Panc1 (cell line): Measurements from ENCODE around the gene KIAA1755. TPM values are rescaled to one million over a fixed set of nuclear protein-coding genes. Genes with fewer than 3 reads are reported as not detected.

Experiments used
- ATAC-seq: fragments of 200-7000 bp; cut with Tn5 transposase; 2 replicates; pipeline ENCODE4 v1.9.1; 2020; ENCODE audit warnings: mild to moderate bottlenecking, moderate library complexity
- BruUV-seq: library from RNA; stranded (reverse); fragments of 400-500 nt; replicated peaks from 2 replicates; lab custom pipeline; 2021; lab: Mats Ljungman, UMichigan
- CTCF ChIA-PET: fragments of 300-600 bp; sonication (Branson Sonifier 250); formaldehyde crosslinking; loops from one replicate; lab custom pipeline; 2022; ENCODE audit warnings: antibody characterized with exemption; lab: Charles Lee
- POLR2A ChIA-PET: fragments of 300-600 bp; sonication (Branson Sonifier 250); formaldehyde crosslinking; loops from one replicate; lab custom pipeline; 2022; ENCODE audit warnings: antibody characterized with exemption; lab: Charles Lee
- DNase-seq: peaks from one replicate; pipeline ENCODE4 v3.0.0-alpha.2; 2010; ENCODE audit warnings: low read depth, low spot score
- H3K27ac ChIP-seq: 2 replicates; pipeline ENCODE4 v1.5.1; 2011; ENCODE audit warnings: mild to moderate bottlenecking, low read length, inconsistent platforms
- H3K27me3 ChIP-seq: fragments of 200-500 bp; sonication (Bioruptor generic); 2 replicates; pipeline ENCODE4 v1.6.0; 2014; ENCODE audit warnings: low read length, inconsistent platforms; ENCODE audit not compliant: control insufficient read depth, insufficient read depth
- H3K36me3 ChIP-seq: fragments of 200-500 bp; sonication (Bioruptor generic); 2 replicates; pipeline ENCODE4 v1.5.1; 2014; ENCODE audit warnings: inconsistent platforms, mild to moderate bottlenecking, low read length, moderate library complexity; ENCODE audit not compliant: control insufficient read depth, insufficient read depth
- H3K4me1 ChIP-seq: 2 replicates; pipeline ENCODE4 v1.5.1; 2011; ENCODE audit warnings: inconsistent platforms, mild to moderate bottlenecking, low read length, moderate library complexity; ENCODE audit not compliant: control insufficient read depth, insufficient read depth
- H3K4me3 ChIP-seq, 2 experiments: 2 replicates each; pipeline ENCODE4 v1.5.1; 2011 to 2012; ENCODE audit warnings: low read depth in 2 of 2, low read length in 2 of 2, mild to moderate bottlenecking in 2 of 2, inconsistent platforms in 1 of 2, moderate library complexity in 1 of 2
- H3K9me3 ChIP-seq: fragments of 200-500 bp; sonication (Bioruptor generic); 2 replicates; pipeline ENCODE4 v1.5.1; 2014; ENCODE audit warnings: low read depth, mild to moderate bottlenecking, inconsistent platforms, low read length, moderate library complexity; ENCODE audit not compliant: control insufficient read depth, insufficient read depth
- CTCF ChIP-seq: fragments of 450-650 bp; IDR thresholded peaks from 2 replicates; pipeline ENCODE4 v1.5.1; 2017; ENCODE audit warnings: mild to moderate bottlenecking
- POLR2AphosphoS5 ChIP-seq: IDR thresholded peaks from 2 replicates; pipeline ENCODE4 v1.6.1; 2012; ENCODE audit warnings: mild to moderate bottlenecking, low read depth, low read length, moderate library complexity
- REST ChIP-seq, 2 experiments: IDR thresholded peaks; 2 replicates each; pipeline ENCODE4 v1.6.1; 2011 to 2012; ENCODE audit warnings: low read depth in 2 of 2, control low read depth in 1 of 2, low read length in 1 of 2, mild to moderate bottlenecking in 1 of 2, moderate library complexity in 1 of 2; ENCODE audit not compliant: insufficient read depth in 1 of 2
- SIN3A ChIP-seq: IDR thresholded peaks from 2 replicates; pipeline ENCODE4 v1.6.1; 2012; ENCODE audit warnings: low read depth, mild to moderate bottlenecking, low read length, moderate library complexity, borderline replicate concordance; ENCODE audit not compliant: insufficient read depth
- TCF7L2 ChIP-seq: IDR thresholded peaks from 2 replicates; pipeline ENCODE4 v1.6.1; 2011; ENCODE audit warnings: mild to moderate bottlenecking, low read depth, low read length, inconsistent platforms
- in situ Hi-C: cut with HindIII; loops from 2 replicates; pipeline ENCODE4 v1.10.0; 2016; ENCODE audit warnings: low sequenced_read_pairs, low pct_unique_long_range_greater_than_20kb
- intact Hi-C: fragments of 100-400 bp; cut with micrococcal nuclease; formaldehyde crosslinking; loops from one replicate; pipeline ENCODE4 v1.10.0; 2022; ENCODE audit not compliant: unreplicated experiment
- total RNA-seq: library from RNA; stranded (reverse); gene quantifications from one replicate; pipeline ENCODE4 v1.2.1, GENCODE V29; 2021; ENCODE audit not compliant: unreplicated experiment

The KIAA1755 gene
- total RNA-seq, 1 experiment from 2014 or later, result 0.08 TPM

GRCh38 chr20:38196076-38196475 lies 64.5 kb downstream of the KIAA1755 start:
- CTCF ChIA-PET, result no interaction called here
- in situ Hi-C loops, result no loop called here
- no TSS peak for BruUV-seq
- Histone ChIP-seq H3K27ac (no peak overlapping the region), H3K4me3 (no peak overlapping the region), H3K36me3 (no peaks in the 10 kb centered on the region), H3K9me3 (no peaks in the 10 kb centered on the region), H3K4me1 (peaks cover 3% of the 10 kb centered on the region; the same call in 1 of the 2 replicates), H3K27me3 (no peaks in the 10 kb centered on the region)
- intact Hi-C loops, result no loop called here
- ATAC-seq (no peak), DNase-seq (no peak)
- POLR2A ChIA-PET, result no interaction called here
- TF ChIP-seq SIN3A, result no peak
- TF ChIP-seq REST (IDR thresholded peaks at IDR 0.05; ENCODE audit: insufficient read depth in 1 of 2, low read depth in 2 of 2, low read length in 1 of 2), result no peak
- no peak for TF ChIP-seq TCF7L2
- TF ChIP-seq POLR2AphosphoS5, result no peak
- TF ChIP-seq CTCF, result no peak

GRCh38 chr20:38195521-38195920 lies 65.0 kb downstream of the KIAA1755 start:
- H3K27ac ChIP-seq, result no peak overlapping the region
- DNase-seq (no peak), ATAC-seq (no peak)
- in situ Hi-C loops (no loop called here), intact Hi-C loops (no loop called here)
- no peak overlapping the region for H3K4me3 ChIP-seq
- no peaks in the 10 kb centered on the region for H3K36me3 ChIP-seq
- H3K4me1 ChIP-seq, result peaks cover 3% of the 10 kb centered on the region; the same call in 1 of the 2 replicates
- no peaks in the 10 kb centered on the region for H3K9me3 ChIP-seq
- ChIA-PET POLR2A (no interaction called here), CTCF (no interaction called here)
- TF ChIP-seq CTCF (no peak), POLR2AphosphoS5 (no peak), SIN3A (no peak), TCF7L2 (no peak), REST (IDR thresholded peaks at IDR 0.05; ENCODE audit: insufficient read depth in 1 of 2, low read depth in 2 of 2, low read length in 1 of 2) (no peak)
- BruUV-seq, result no TSS peak
- no peaks in the 10 kb centered on the region for H3K27me3 ChIP-seq
